GM10266 (cell line): ENCODE data around the gene NFAT5.
"Not testable (repeated sequence)": the region's sequence is repeated elsewhere in the genome, so short reads cannot be mapped to it uniquely, and the experiment has no call there.

Source experiments
- DNase-seq: peaks from one replicate; pipeline ENCODE4 v3.0.0; 2012; ENCODE audit errors: extremely low spot score
- CTCF ChIP-seq: IDR thresholded peaks from 2 replicates; pipeline ENCODE4 v1.5.1; 2012; ENCODE audit warnings: mild to moderate bottlenecking, low read depth; ENCODE audit not compliant: control insufficient read depth, insufficient read depth; ENCODE audit errors: missing control alignments

Gene NFAT5

DNA sequence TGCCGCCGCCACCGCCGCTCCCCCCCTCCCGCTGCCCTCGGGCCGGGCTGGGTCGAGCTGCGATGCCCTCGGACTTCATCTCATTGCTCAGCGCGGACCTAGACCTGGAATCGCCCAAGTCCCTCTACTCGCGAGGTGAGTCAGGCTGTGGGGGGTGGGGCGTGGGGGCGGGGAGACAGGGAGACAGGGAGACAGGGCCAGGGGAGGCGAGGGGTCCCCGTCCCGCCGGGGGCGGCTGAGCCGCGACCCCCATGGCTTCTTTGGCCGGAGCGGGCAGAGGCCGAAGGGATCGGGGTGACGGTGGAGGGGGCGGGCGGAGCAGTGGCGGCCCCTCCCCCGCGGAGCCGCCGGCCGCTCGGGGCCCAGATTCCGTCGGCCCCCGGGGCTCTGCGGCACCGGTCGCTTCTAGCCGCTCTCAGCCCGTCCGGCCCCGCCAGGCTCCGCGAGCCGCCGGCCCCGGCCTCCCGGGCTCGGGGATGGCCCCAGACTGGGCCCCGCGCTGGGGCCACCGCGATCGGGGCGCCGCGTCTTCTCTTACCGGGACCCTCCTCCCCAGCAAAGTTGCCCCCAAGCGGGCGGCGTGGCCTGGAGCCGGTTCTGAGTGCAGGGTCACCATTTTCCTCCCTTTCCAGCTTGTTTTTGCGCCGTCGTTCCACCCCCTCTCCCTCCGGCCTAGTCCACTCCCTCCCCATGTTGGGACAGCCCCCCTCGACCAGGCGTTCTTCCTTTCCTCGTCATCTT is 644 bp downstream of the NFAT5 start:
- peak; percentile 73 for DNase-seq
- TF ChIP-seq CTCF, result no peak

DNA sequence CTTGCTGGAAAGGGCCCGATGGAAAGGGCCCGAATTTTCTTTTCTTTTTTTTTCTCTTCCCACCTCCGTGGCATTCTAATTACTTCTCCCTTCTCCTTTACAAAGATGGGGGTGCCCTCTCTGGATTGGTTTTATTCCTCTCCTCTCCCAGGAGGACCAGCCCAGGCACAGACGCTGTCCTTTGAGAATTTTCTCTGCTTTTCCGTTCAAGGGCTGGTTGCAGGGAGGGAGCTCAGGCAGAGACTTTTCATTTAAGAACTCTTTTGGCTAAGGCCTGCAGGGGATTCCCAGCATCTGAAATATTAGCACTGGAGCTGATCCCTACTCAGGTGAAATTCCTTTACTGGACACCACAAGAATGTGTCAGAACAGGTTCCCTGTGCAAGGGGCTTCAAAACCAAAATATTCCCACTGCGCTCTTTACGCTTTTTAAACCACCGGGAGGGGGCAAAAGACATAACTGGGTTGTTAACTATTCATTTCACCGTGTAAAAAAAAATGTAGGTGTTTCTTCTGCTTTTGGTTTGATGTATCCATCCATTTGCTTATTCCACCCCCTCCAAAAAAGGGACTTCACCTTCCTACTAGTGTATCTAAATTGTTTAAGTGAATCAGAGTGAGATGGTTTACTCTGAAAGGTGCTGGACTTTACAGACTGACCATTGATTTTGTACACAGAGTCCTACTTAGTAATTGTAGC is 1.4 kb downstream of the NFAT5 start:
- TF ChIP-seq CTCF, result peak; percentile 13

DNA sequence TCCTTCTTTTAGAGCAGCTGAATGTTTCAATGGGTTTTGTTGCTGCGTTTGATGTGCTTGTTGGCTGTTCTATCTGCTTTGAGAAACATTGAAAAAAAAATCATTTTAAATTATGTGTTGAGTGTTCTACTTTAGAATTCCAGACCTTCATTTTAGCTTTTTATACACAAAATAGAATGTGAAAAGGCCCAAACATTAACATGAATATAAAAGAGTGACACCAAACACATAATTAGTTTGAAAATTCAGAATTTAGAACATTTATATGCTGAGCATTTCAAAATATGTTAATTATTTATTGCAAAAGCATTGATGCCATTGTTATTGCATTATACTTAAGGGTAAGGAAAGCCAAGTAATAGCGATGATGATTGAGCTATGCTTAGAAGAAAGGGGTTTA is 2.9 kb downstream of the NFAT5 start:
- DNase-seq, result no peak

More for the DNA sequence above, 1.4 kb downstream of the NFAT5 start:
- DNase-seq, result peak; percentile 54

DNA sequence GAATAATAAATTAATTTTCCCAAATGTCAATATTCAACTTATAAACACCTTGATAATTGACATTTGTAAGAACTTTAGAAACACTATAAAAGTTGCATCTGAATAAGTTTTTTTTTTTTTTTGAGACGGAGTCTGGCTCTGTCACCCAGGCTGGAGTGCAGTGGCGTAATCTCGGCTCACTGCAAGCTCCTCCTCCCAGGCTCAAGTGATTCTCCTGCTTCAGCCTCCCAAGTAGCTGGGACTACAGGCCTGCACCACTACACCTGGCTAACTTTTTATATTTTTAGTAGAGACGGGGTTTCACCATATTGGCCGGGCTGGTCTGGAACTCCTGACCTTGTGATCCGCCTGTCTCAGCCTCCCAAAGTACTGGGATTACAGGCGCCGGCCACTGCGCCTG is 13.0 kb downstream of the NFAT5 start:
- DNase-seq, result not testable (repeated sequence)

More for the DNA sequence above, 2.9 kb downstream of the NFAT5 start:
- no peak for TF ChIP-seq CTCF

GRCh38 chr16:69579783-69580481 is 14.2 kb downstream of the NFAT5 start:
- TF ChIP-seq CTCF, result no peak
- DNase-seq, result no peak

- no peak for TF ChIP-seq CTCF
- DNase-seq, result no peak
Measured at GRCh38 chr16:69581297-69581696, 15.5 kb downstream of the NFAT5 start.

DNA sequence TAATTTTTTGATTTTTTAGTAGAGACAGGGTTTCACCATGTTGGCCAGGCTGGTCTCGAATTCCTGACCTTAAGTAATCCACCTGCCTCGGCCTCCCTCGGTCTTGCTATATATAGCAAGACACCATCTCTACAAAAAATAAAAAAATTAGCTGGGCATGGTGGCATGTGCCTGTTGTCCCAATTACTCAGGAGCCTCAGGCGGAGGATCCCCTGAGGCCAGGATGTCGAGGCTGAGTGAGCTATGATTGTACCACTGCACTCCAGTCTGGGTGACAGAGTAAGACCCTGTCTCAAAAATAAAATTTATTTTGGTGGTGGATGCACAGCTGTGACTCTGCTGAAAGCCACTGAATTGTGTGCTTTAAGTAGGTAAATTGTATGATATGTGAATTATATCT is 18.7 kb downstream of the NFAT5 start:
- DNase-seq, result not testable (repeated sequence)
